H1 (cell line): ENCODE data around the gene NECTIN1. TPM values are rescaled to one million over a fixed set of nuclear protein-coding genes. Genes with fewer than 3 reads are reported as not detected.

ENCODE experiments used
- BACH1 ChIP-seq: IDR thresholded peaks from 2 replicates; pipeline ENCODE4 v1.6.1; 2012; ENCODE audit warnings: low read length, improper control_type of control experiment
- CBX5 ChIP-seq: fragments of 300-800, 300-1000 bp; sonication (generic); IDR thresholded peaks from 2 replicates; pipeline ENCODE4 v1.7.1; 2016; ENCODE audit warnings: antibody characterized with exemption, low read length, low read depth
- RFX5 ChIP-seq: IDR thresholded peaks from 2 replicates; pipeline ENCODE4 v1.6.1; 2011; ENCODE audit warnings: low read depth, low read length, improper control_type of control experiment, borderline replicate concordance
- polyA plus RNA-seq, 7 experiments: library from polyadenylated mRNA; depleted of rRNA in 3 of 7; stranded (reverse) in 5 of 7; unstranded in 2 of 7; fragments of >200 nt in 5 of 7; fragments of 200-250 nt in 2 of 7; gene quantifications; 1 replicate in 5 of 7; 2 replicates in 1 of 7; 4 replicates in 1 of 7; pipeline versions ENCODE4 v1.2.1 to v1.2.3, GENCODE V29; 2011 to 2013; ENCODE audit warnings: missing spikeins in 2 of 7, mixed read lengths in 2 of 7
- total RNA-seq: library from RNA; stranded (reverse); fragmentation: NEBNext Ultra II Directional; extraction: Animal tissue kit (Norgen Biotek cat#: 25700); gene quantifications from 2 replicates; pipeline ENCODE4 v1.2.1, GENCODE V29; 2021
- TF ChIP-seq, protein P1 (sequence below), 3 experiments: IDR thresholded peaks; 1 replicate in 2 of 3; 2 replicates in 1 of 3; pipeline versions ENCODE4 v1.5.1 to v1.6.1; 2011; ENCODE audit warnings: low read length in 3 of 3, mild to moderate bottlenecking in 3 of 3, inconsistent platforms in 2 of 3, low read depth in 1 of 3, moderate library complexity in 1 of 3; ENCODE audit not compliant: insufficient read depth in 1 of 3; ENCODE audit errors: control extremely low read depth in 1 of 3
- TF ChIP-seq, protein P2 (sequence below): IDR thresholded peaks from 2 replicates; pipeline ENCODE4 v1.6.1; 2012; ENCODE audit warnings: low read length, inconsistent platforms
- TF ChIP-seq, protein P3 (sequence below): fragments of 300-600 bp; sonication (generic); IDR thresholded peaks from 2 replicates; pipeline ENCODE4 v1.7.1; 2012; ENCODE audit warnings: low read length, moderate library complexity, mild to moderate bottlenecking, inconsistent platforms; ENCODE audit not compliant: insufficient replicate concordance

The NECTIN1 gene
- total and polyA plus RNA-seq, 2 of the 8 experiments (the other 6 are each of a cell fraction or from before 2014, with no cell fraction given), result 43.2 to 97.7 TPM

DNA sequence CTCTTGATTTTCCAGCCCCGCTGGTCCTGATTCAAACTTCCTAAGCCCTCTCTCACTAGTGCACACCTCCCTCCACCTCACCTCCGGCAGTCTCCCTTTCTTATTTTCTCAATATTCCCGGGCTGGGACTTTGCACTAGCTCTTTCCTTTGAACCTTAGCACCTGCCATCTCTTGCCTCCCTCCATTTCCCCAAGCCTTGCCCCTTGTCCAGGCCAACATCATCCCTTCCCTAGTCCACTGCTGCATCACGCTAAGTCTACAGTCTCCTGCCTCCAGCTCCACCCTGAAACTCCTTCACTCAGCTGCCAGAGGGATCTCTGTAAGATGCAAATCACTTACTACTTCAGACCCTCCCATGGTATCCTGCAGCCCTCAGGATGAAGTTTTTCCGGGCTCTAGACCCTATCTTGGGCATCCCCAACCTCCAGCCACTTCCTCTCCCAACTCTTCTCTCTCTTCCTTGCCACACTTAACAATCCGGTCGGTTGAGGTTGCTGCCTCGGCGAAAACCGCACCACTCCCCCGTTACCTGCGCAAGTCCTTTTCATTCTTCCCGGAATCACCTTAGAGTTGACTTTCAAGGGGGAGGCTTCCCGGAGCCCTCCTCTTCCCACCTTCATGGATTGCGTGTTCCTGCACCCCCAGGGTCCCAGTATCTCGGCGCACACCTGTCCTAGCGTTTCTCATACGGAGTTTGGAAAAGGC, 42.7 kb downstream of the NECTIN1 start (continued):
- TF ChIP-seq, protein P1, sequence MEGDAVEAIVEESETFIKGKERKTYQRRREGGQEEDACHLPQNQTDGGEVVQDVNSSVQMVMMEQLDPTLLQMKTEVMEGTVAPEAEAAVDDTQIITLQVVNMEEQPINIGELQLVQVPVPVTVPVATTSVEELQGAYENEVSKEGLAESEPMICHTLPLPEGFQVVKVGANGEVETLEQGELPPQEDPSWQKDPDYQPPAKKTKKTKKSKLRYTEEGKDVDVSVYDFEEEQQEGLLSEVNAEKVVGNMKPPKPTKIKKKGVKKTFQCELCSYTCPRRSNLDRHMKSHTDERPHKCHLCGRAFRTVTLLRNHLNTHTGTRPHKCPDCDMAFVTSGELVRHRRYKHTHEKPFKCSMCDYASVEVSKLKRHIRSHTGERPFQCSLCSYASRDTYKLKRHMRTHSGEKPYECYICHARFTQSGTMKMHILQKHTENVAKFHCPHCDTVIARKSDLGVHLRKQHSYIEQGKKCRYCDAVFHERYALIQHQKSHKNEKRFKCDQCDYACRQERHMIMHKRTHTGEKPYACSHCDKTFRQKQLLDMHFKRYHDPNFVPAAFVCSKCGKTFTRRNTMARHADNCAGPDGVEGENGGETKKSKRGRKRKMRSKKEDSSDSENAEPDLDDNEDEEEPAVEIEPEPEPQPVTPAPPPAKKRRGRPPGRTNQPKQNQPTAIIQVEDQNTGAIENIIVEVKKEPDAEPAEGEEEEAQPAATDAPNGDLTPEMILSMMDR (IDR thresholded peaks at IDR 0.05; ENCODE audit: control extremely low read depth in 1 of 3, insufficient read depth in 1 of 3, low read depth in 1 of 3, low read length in 3 of 3), result no peak
- no peak for TF ChIP-seq RFX5
- TF ChIP-seq, protein P2, sequence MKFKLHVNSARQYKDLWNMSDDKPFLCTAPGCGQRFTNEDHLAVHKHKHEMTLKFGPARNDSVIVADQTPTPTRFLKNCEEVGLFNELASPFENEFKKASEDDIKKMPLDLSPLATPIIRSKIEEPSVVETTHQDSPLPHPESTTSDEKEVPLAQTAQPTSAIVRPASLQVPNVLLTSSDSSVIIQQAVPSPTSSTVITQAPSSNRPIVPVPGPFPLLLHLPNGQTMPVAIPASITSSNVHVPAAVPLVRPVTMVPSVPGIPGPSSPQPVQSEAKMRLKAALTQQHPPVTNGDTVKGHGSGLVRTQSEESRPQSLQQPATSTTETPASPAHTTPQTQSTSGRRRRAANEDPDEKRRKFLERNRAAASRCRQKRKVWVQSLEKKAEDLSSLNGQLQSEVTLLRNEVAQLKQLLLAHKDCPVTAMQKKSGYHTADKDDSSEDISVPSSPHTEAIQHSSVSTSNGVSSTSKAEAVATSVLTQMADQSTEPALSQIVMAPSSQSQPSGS, result no peak
- TF ChIP-seq BACH1, result no peak
- TF ChIP-seq, protein P3, sequence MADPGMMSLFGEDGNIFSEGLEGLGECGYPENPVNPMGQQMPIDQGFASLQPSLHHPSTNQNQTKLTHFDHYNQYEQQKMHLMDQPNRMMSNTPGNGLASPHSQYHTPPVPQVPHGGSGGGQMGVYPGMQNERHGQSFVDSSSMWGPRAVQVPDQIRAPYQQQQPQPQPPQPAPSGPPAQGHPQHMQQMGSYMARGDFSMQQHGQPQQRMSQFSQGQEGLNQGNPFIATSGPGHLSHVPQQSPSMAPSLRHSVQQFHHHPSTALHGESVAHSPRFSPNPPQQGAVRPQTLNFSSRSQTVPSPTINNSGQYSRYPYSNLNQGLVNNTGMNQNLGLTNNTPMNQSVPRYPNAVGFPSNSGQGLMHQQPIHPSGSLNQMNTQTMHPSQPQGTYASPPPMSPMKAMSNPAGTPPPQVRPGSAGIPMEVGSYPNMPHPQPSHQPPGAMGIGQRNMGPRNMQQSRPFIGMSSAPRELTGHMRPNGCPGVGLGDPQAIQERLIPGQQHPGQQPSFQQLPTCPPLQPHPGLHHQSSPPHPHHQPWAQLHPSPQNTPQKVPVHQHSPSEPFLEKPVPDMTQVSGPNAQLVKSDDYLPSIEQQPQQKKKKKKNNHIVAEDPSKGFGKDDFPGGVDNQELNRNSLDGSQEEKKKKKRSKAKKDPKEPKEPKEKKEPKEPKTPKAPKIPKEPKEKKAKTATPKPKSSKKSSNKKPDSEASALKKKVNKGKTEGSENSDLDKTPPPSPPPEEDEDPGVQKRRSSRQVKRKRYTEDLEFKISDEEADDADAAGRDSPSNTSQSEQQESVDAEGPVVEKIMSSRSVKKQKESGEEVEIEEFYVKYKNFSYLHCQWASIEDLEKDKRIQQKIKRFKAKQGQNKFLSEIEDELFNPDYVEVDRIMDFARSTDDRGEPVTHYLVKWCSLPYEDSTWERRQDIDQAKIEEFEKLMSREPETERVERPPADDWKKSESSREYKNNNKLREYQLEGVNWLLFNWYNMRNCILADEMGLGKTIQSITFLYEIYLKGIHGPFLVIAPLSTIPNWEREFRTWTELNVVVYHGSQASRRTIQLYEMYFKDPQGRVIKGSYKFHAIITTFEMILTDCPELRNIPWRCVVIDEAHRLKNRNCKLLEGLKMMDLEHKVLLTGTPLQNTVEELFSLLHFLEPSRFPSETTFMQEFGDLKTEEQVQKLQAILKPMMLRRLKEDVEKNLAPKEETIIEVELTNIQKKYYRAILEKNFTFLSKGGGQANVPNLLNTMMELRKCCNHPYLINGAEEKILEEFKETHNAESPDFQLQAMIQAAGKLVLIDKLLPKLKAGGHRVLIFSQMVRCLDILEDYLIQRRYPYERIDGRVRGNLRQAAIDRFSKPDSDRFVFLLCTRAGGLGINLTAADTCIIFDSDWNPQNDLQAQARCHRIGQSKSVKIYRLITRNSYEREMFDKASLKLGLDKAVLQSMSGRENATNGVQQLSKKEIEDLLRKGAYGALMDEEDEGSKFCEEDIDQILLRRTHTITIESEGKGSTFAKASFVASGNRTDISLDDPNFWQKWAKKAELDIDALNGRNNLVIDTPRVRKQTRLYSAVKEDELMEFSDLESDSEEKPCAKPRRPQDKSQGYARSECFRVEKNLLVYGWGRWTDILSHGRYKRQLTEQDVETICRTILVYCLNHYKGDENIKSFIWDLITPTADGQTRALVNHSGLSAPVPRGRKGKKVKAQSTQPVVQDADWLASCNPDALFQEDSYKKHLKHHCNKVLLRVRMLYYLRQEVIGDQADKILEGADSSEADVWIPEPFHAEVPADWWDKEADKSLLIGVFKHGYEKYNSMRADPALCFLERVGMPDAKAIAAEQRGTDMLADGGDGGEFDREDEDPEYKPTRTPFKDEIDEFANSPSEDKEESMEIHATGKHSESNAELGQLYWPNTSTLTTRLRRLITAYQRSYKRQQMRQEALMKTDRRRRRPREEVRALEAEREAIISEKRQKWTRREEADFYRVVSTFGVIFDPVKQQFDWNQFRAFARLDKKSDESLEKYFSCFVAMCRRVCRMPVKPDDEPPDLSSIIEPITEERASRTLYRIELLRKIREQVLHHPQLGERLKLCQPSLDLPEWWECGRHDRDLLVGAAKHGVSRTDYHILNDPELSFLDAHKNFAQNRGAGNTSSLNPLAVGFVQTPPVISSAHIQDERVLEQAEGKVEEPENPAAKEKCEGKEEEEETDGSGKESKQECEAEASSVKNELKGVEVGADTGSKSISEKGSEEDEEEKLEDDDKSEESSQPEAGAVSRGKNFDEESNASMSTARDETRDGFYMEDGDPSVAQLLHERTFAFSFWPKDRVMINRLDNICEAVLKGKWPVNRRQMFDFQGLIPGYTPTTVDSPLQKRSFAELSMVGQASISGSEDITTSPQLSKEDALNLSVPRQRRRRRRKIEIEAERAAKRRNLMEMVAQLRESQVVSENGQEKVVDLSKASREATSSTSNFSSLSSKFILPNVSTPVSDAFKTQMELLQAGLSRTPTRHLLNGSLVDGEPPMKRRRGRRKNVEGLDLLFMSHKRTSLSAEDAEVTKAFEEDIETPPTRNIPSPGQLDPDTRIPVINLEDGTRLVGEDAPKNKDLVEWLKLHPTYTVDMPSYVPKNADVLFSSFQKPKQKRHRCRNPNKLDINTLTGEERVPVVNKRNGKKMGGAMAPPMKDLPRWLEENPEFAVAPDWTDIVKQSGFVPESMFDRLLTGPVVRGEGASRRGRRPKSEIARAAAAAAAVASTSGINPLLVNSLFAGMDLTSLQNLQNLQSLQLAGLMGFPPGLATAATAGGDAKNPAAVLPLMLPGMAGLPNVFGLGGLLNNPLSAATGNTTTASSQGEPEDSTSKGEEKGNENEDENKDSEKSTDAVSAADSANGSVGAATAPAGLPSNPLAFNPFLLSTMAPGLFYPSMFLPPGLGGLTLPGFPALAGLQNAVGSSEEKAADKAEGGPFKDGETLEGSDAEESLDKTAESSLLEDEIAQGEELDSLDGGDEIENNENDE, result no peak
- no peak for TF ChIP-seq CBX5
